WTC11 (cell line): ENCODE data around the gene CARD11. TPM values are rescaled to one million over a fixed set of nuclear protein-coding genes. Genes with fewer than 3 reads are reported as not detected.
A peak's percentile ranks its signal among the peaks of the same experiment; 100 is the strongest.

Source experiments
- ATAC-seq: fragments of 200-7000 bp; cut with Tn5 transposase; 2 replicates; pipeline ENCODE4 v1.10.0; 2021; ENCODE audit warnings: mild to moderate bottlenecking, moderate library complexity
- CTCF ChIA-PET: fragments of 300-600 bp; sonication (Branson Sonifier 250); formaldehyde crosslinking; loops from one replicate; lab custom pipeline; 2021; ENCODE audit warnings: antibody characterized with exemption; lab: Charles Lee
- POLR2A ChIA-PET: fragments of 350-600 bp; sonication (Branson Sonifier 250); formaldehyde crosslinking; loops from one replicate; lab custom pipeline; 2021; ENCODE audit warnings: antibody characterized with exemption; lab: Charles Lee
- DNase-seq: peaks from one replicate; pipeline ENCODE4 v3.0.0; 2021; ENCODE audit warnings: low spot score
- H3K27ac Mint-ChIP-seq: 2 replicates; pipeline ENCODE4 v1.8.0; 2021; ENCODE audit warnings: mixed read lengths
- H3K27me3 Mint-ChIP-seq: 2 replicates; pipeline ENCODE4 v1.8.0; 2021; ENCODE audit warnings: low read depth, mild to moderate bottlenecking, moderate library complexity, mixed read lengths
- H3K36me3 Mint-ChIP-seq: 2 replicates; pipeline ENCODE4 v1.8.0; 2021; ENCODE audit warnings: mixed read lengths
- H3K4me1 Mint-ChIP-seq: 2 replicates; pipeline ENCODE4 v1.8.0; 2022; ENCODE audit warnings: mixed read lengths
- H3K4me3 Mint-ChIP-seq: 2 replicates; pipeline ENCODE4 v1.8.0; 2021; ENCODE audit warnings: mild to moderate bottlenecking, moderate library complexity, mixed read lengths
- H3K9me3 Mint-ChIP-seq: 2 replicates; pipeline ENCODE4 v1.8.0; 2021; ENCODE audit warnings: mixed read lengths
- CBFB ChIP-seq: sonication (generic); formaldehyde crosslinking; IDR thresholded peaks from 2 replicates; pipeline ENCODE4 v1.8.1; 2022; ENCODE audit warnings: mild to moderate bottlenecking, low read depth, missing genetic modification reagents
- CREB1 ChIP-seq: sonication (generic); formaldehyde crosslinking; IDR thresholded peaks from 2 replicates; pipeline ENCODE4 v1.8.0; 2023; ENCODE audit warnings: mild to moderate bottlenecking, missing genetic modification reagents
- CREM ChIP-seq: sonication (generic); formaldehyde crosslinking; IDR thresholded peaks from 2 replicates; pipeline ENCODE4 v1.8.1; 2022; ENCODE audit warnings: mild to moderate bottlenecking, missing genetic modification reagents, moderate library complexity
- FOXJ3 ChIP-seq: sonication (generic); formaldehyde crosslinking; IDR thresholded peaks from 2 replicates; pipeline ENCODE4 v1.9.0; 2021; ENCODE audit warnings: missing genetic modification reagents, mild to moderate bottlenecking, borderline replicate concordance
- GTF2I ChIP-seq: fragments of 250-450 bp; sonication (Bioruptor Pico); conservative IDR thresholded peaks from 2 replicates; pipeline ENCODE4 v1.4.0; 2021; ENCODE audit warnings: mild to moderate bottlenecking
- IRF2 ChIP-seq: sonication (generic); formaldehyde crosslinking; IDR thresholded peaks from 2 replicates; pipeline ENCODE4 v1.8.0; 2022; ENCODE audit warnings: low read depth, missing genetic modification reagents, borderline replicate concordance
- MXD4 ChIP-seq: fragments of 250-450 bp; sonication (Bioruptor Pico); IDR thresholded peaks from 2 replicates; pipeline ENCODE4 v1.8.0; 2021; ENCODE audit warnings: mild to moderate bottlenecking, moderate library complexity, borderline replicate concordance
- NFATC4 ChIP-seq: fragments of 250-450 bp; sonication (Bioruptor Pico); IDR thresholded peaks from 2 replicates; pipeline ENCODE4 v1.9.0; 2021; ENCODE audit warnings: mild to moderate bottlenecking
- NFE2L1 ChIP-seq: sonication (generic); formaldehyde crosslinking; IDR thresholded peaks from 2 replicates; pipeline ENCODE4 v1.8.1; 2023; ENCODE audit warnings: missing genetic modification reagents
- RORB ChIP-seq: fragments of 250-450 bp; sonication (Bioruptor Pico); IDR thresholded peaks from 2 replicates; pipeline ENCODE4 v1.9.0; 2021; ENCODE audit warnings: mild to moderate bottlenecking
- ZBTB21 ChIP-seq: sonication (generic); formaldehyde crosslinking; IDR thresholded peaks from 2 replicates; pipeline ENCODE4 v1.8.1; 2023; ENCODE audit warnings: mild to moderate bottlenecking, missing genetic modification reagents, borderline replicate concordance
- ZNF396 ChIP-seq: fragments of 250-450 bp; sonication (Bioruptor Pico); IDR thresholded peaks from 2 replicates; pipeline ENCODE4 v1.8.0; 2021; ENCODE audit warnings: mild to moderate bottlenecking, moderate library complexity, borderline replicate concordance
- total RNA-seq: library from RNA; stranded (reverse); gene quantifications from 3 replicates; pipeline ENCODE4 v1.2.3, GENCODE V29; 2021
- TF ChIP-seq, protein P1 (sequence below): sonication (generic); formaldehyde crosslinking; IDR thresholded peaks from 2 replicates; pipeline ENCODE4 v1.8.1; 2023; ENCODE audit warnings: mild to moderate bottlenecking, missing genetic modification reagents, borderline replicate concordance
- TF ChIP-seq, protein P2 (sequence below): fragments of 250-450 bp; sonication (Bioruptor Pico); IDR thresholded peaks from 2 replicates; pipeline ENCODE4 v1.8.0; 2021; ENCODE audit warnings: mild to moderate bottlenecking

Gene CARD11
- total RNA-seq, 1 experiment from 2014 or later: 40.8 TPM

DNA sequence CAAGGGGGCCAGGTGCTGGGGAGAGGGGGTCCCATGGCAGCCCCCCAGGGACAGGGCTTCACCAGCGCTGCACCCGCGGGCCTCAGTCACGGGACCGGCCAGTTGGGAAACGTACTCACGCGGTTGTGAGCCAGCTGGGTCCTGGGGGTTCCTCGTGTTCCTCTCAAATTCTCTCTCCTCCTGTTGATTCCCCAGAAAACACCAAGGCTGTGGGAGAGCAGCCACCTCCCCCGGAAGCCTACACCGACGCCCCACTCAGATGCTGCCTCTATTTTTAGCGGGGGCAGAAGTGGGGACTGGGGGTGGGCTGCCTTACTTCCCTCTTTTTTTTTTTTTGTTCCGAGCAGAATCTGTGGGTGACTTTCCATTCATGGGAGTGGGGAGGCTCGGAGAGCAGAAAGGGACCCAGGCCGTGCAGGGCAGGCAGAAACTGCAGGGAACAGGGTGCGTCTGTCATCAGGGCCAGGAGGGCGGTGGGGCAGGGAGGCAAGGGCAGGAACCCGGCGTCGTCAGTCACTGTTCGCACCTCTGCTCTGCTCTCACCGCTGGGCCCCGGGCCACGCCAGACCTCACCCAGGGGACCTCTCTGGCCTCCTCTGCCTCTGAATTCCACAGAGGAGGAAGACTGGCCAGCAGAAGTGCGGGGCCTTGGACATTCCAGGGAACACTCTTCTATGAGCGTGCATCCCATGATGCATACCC lies 63.1 kb downstream of the CARD11 start:
- Mint-ChIP-seq H3K27me3 (no peaks in the 10 kb centered on the region), H3K4me1 (peaks cover 24% of the 10 kb centered on the region), H3K27ac (no peak overlapping the region), H3K36me3 (peaks cover 5% of the 10 kb centered on the region; the same call in 1 of the 2 replicates), H3K9me3 (peaks cover 3% of the 10 kb centered on the region; the same call in 1 of the 2 replicates), H3K4me3 (no peak overlapping the region)
- no peak for ATAC-seq
- no peak for TF ChIP-seq RORB (CRISPR knock-in tag)
- no peak for TF ChIP-seq CREM
- no peak for TF ChIP-seq IRF2
- no peak for TF ChIP-seq ZNF396 (CRISPR knock-in tag)
- TF ChIP-seq NFE2L1 (CRISPR knock-in tag): no peak
- CTCF ChIA-PET: interaction anchor here (0.6 to 1.2 kb wide), 2 partner anchors 27 to 59 kb away, joined by 4 read pairs; no protein-coding TSS in a partner anchor
- POLR2A ChIA-PET: no interaction called here
- no peak for DNase-seq

GRCh38 chr7:2979951-2980350 lies 63.7 kb downstream of the CARD11 start:
- Mint-ChIP-seq H3K27me3 (no peaks in the 10 kb centered on the region), H3K27ac (no peak overlapping the region), H3K9me3 (peaks cover 3% of the 10 kb centered on the region; the same call in 1 of the 2 replicates), H3K4me3 (no peak overlapping the region), H3K36me3 (peaks cover 5% of the 10 kb centered on the region; the same call in 1 of the 2 replicates), H3K4me1 (peaks cover 24% of the 10 kb centered on the region)
- DNase-seq: no peak
- no peak for ATAC-seq
- no peak for TF ChIP-seq CBFB (CRISPR knock-in tag)
- TF ChIP-seq, protein P1, sequence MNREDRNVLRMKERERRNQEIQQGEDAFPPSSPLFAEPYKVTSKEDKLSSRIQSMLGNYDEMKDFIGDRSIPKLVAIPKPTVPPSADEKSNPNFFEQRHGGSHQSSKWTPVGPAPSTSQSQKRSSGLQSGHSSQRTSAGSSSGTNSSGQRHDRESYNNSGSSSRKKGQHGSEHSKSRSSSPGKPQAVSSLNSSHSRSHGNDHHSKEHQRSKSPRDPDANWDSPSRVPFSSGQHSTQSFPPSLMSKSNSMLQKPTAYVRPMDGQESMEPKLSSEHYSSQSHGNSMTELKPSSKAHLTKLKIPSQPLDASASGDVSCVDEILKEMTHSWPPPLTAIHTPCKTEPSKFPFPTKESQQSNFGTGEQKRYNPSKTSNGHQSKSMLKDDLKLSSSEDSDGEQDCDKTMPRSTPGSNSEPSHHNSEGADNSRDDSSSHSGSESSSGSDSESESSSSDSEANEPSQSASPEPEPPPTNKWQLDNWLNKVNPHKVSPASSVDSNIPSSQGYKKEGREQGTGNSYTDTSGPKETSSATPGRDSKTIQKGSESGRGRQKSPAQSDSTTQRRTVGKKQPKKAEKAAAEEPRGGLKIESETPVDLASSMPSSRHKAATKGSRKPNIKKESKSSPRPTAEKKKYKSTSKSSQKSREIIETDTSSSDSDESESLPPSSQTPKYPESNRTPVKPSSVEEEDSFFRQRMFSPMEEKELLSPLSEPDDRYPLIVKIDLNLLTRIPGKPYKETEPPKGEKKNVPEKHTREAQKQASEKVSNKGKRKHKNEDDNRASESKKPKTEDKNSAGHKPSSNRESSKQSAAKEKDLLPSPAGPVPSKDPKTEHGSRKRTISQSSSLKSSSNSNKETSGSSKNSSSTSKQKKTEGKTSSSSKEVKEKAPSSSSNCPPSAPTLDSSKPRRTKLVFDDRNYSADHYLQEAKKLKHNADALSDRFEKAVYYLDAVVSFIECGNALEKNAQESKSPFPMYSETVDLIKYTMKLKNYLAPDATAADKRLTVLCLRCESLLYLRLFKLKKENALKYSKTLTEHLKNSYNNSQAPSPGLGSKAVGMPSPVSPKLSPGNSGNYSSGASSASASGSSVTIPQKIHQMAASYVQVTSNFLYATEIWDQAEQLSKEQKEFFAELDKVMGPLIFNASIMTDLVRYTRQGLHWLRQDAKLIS (CRISPR knock-in tag): no peak
- no peak for TF ChIP-seq MXD4 (CRISPR knock-in tag)
- TF ChIP-seq RORB (CRISPR knock-in tag): no peak
- no peak for TF ChIP-seq FOXJ3 (CRISPR knock-in tag)
- TF ChIP-seq NFATC4: no peak
- TF ChIP-seq GTF2I (CRISPR knock-in tag): no peak
- no peak for TF ChIP-seq ZBTB21
- ChIA-PET POLR2A (no interaction called here), CTCF (interaction anchor here (0.6 to 1.2 kb wide), 2 partner anchors 28 to 58 kb away, joined by 4 read pairs; no protein-coding TSS in a partner anchor)

- DNase-seq (no peak), ATAC-seq (no peak)
- Mint-ChIP-seq H3K4me1 (peaks cover 24% of the 10 kb centered on the region), H3K27me3 (no peaks in the 10 kb centered on the region), H3K9me3 (peaks cover 3% of the 10 kb centered on the region; the same call in 1 of the 2 replicates), H3K4me3 (peak overlapping the region; percentile 49), H3K27ac (peak overlapping the region; percentile 50; the same call in 1 of the 2 replicates), H3K36me3 (peaks cover 5% of the 10 kb centered on the region; the same call in 1 of the 2 replicates)
- ChIA-PET POLR2A (no interaction called here), CTCF (interaction anchor here (1.2 kb wide), 1 partner anchor 57 kb away, joined by 4 read pairs; no protein-coding TSS in a partner anchor)
- TF ChIP-seq RORB (CRISPR knock-in tag): no peak
- TF ChIP-seq, protein P1 (CRISPR knock-in tag): no peak
- TF ChIP-seq, protein P2, sequence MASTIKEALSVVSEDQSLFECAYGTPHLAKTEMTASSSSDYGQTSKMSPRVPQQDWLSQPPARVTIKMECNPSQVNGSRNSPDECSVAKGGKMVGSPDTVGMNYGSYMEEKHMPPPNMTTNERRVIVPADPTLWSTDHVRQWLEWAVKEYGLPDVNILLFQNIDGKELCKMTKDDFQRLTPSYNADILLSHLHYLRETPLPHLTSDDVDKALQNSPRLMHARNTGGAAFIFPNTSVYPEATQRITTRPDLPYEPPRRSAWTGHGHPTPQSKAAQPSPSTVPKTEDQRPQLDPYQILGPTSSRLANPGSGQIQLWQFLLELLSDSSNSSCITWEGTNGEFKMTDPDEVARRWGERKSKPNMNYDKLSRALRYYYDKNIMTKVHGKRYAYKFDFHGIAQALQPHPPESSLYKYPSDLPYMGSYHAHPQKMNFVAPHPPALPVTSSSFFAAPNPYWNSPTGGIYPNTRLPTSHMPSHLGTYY (CRISPR knock-in tag): no peak
- TF ChIP-seq CREB1 (CRISPR knock-in tag): no peak
Observed at GRCh38 chr7:2979201-2979631, 64.5 kb downstream of the CARD11 start.
